ENCODE data around the gene IRF1.

Gene IRF1

DNA sequence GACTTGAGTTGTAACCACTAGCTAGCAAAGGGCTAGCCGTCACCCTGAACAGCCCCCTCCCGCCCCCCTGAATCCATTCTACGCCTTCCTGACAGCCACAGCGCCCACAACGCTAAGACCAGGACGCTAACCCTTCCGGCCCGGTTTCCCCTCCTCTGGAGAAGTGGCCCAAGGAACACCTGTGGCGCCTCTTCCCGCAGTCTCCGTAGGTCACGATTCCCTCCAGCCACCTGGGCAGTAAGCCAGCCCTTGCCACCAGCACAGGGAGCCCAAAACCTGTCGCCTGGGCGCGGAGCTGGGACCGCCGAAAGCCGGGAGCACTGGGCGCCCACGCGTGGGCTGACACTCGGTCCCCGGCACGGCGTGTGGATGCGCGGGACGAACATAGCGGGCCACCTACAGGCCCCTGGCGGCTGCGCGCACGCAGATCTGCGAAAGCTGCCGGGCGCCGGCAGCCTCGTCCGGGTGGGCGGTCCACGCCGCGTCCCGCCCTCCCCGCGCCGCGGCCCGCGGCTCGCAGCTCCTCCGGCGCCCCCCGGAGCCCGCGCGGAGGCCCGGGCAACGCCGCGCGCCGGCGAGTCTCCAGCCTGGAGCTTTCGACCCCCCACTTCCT is 596 bp downstream of the IRF1 start:
- TF ChIP-seq, protein P1, sequence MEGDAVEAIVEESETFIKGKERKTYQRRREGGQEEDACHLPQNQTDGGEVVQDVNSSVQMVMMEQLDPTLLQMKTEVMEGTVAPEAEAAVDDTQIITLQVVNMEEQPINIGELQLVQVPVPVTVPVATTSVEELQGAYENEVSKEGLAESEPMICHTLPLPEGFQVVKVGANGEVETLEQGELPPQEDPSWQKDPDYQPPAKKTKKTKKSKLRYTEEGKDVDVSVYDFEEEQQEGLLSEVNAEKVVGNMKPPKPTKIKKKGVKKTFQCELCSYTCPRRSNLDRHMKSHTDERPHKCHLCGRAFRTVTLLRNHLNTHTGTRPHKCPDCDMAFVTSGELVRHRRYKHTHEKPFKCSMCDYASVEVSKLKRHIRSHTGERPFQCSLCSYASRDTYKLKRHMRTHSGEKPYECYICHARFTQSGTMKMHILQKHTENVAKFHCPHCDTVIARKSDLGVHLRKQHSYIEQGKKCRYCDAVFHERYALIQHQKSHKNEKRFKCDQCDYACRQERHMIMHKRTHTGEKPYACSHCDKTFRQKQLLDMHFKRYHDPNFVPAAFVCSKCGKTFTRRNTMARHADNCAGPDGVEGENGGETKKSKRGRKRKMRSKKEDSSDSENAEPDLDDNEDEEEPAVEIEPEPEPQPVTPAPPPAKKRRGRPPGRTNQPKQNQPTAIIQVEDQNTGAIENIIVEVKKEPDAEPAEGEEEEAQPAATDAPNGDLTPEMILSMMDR (IDR thresholded peaks at IDR 0.05; ENCODE audit: control insufficient read depth, extremely low read depth, insufficient read depth), result peak; percentile 39
- DNase-seq (ENCODE audit: low read depth), result no peak

DNA sequence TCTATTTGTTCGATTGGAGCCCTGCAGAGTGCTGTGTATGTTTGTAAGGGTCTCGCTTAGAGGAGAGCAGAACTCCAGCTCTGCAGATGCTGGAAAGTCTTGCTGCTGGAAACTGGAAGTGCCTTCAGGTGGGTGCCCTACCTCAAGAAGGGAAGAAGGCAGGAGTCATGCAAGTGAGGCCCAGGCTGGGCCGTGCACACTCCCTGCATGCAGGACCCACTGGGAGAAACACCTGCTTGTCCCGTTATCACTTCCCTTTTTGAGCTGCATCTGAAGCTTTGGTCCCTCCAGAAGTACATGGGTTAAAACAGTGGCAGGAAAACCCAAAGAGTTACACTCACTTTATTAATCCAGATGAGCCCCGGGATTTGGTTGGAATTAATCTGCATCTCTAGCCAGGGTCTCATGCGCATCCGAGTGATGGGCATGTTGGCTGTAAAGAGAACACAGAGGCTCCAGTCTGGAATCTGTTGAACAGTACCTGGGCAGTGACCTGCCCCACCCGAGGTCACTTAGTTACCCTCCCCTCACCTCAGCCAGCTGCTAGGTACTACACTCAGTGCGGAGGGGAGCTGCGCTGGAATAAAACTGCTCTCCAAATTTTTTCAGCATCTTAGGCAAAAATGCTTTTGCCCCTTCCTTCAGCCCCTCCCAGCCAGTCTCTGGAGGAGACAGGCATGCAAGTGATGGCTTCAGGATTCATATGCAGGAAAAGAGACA is 1.4 kb downstream of the IRF1 start:
- DNase-seq (ENCODE audit: low read depth), result no peak
- TF ChIP-seq, protein P1 (IDR thresholded peaks at IDR 0.05; ENCODE audit: control insufficient read depth, extremely low read depth, insufficient read depth), result no peak
- H3K4me3 ChIP-seq (ENCODE audit: low read depth, low read length), result peak overlapping the region; percentile 59

More for the DNA sequence above, 596 bp downstream of the IRF1 start:
- H3K4me3 ChIP-seq (ENCODE audit: low read depth, low read length), result peak overlapping the region; percentile 59

DNA sequence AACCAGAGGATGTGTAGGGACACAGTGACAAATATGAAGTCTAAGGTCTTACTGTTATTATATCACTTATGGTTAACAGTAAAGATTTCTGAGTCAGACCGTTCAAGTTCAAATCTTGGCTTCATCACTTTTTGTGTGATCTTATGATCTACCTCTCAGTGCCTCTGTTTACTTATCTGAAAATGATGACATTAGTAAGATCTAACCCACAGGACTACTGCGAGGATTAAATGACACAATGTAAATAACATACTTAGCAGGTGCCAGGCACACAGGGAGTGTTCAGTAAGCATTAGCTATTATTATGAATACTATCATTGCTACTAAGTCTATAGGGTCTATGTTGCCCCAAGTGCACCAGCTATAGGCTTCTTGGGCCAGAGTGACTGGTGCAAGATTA is 2.0 kb downstream of the IRF1 start:
- DNase-seq (ENCODE audit: low read depth), result no peak
- H3K4me3 ChIP-seq (ENCODE audit: low read depth, low read length), result no peak overlapping the region
- TF ChIP-seq, protein P1 (IDR thresholded peaks at IDR 0.05; ENCODE audit: control insufficient read depth, extremely low read depth, insufficient read depth), result no peak

DNA sequence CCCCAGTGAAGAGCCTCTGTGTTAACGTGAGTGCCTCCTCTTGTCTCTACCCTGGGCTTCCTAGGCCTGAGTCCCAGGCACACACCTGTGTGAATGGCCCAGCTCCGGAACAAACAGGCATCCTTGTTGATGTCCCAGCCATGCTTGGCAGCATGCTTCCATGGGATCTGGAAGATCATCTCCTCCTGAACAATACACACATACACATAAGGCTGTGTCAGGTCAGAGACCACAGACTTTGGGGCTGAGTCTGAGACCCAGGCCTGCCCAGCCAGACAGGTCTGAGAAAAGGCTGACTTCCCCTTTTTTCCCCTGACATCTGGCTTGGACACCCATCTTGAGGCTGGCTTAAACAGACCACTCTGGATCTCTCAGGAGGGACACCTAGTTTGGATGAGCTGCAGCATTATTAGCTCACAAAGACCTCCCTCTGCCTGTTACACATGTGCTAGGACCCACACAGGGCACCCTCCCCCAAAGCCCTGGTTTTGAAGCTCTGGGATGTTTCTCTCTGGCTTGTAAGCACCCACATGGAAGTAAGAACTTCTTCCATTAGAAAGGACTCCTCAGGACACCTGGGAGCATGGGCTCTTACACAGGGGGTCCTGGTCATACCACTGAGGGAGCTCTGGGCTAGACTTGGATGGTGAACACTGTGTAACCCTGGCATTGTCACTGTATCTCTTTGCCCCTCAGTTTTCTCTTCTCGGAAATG is 2.6 kb downstream of the IRF1 start:
- no peak overlapping the region for H3K4me3 ChIP-seq (ENCODE audit: low read depth, low read length)
- DNase-seq (ENCODE audit: low read depth), result no peak
- TF ChIP-seq, protein P1 (IDR thresholded peaks at IDR 0.05; ENCODE audit: control insufficient read depth, extremely low read depth, insufficient read depth), result no peak

DNA sequence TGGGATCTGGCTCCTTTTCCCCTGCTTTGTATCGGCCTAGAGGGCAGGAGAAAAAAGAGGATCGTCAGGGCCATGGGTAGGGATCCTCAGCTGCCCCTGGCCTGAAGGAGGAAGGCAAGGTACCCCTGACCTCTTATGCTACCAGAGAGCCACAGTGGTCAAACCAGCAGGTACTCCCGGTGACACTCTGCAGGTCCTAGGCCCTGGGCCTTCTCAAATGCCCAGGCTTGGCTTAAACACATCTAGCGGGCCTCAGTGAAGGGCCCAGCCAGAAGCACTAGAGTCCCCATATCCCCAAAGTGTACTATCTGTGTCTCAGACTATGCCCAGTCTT is 3.5 kb downstream of the IRF1 start:
- no peak for DNase-seq (ENCODE audit: low read depth)
- TF ChIP-seq, protein P1 (IDR thresholded peaks at IDR 0.05; ENCODE audit: control insufficient read depth, extremely low read depth, insufficient read depth), result no peak
- H3K4me3 ChIP-seq (ENCODE audit: low read depth, low read length), result no peak overlapping the region

DNA sequence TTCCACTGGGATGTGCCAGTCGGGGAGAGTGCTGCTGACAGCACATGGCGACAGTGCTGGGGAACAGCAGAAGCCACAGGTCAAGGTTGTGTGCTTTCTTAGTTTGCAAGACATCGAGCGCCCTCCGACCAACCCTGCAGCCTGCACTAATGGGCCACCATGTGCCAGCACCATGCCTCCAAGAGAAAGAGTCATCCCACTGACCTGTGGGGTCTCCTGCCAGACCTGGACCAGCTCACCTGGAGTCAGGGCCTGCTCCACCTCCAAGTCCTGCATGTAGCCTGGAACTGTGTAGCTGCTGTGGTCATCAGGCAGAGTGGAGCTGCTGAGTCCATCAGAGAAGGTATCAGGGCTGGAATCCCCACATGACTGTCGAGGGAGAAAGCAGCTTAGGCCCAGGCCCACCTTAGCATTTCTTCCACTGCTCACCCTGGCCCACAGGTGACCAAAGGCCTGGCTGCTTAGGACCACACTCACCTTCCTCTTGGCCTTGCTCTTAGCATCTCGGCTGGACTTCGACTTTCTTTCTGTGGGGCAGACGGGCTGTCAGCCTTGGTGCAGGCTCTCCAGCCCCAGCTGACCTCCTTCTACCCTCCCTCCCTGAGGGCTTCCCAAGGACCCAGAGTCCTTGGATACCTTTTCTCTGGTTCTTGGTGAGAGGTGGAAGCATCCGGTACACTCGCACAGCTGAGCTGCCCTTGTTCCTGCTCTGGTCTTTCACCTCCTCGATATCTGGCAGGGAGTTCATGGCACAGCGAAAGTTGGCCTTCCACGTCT is 4.1 kb downstream of the IRF1 start:
- TF ChIP-seq, protein P1 (IDR thresholded peaks at IDR 0.05; ENCODE audit: control insufficient read depth, extremely low read depth, insufficient read depth), result no peak
- DNase-seq (ENCODE audit: low read depth), result no peak
- H3K4me3 ChIP-seq (ENCODE audit: low read depth, low read length), result no peak overlapping the region

All from LNCaP clone FGC (cell line).